ENCODE measurements around the gene PLCXD1.
A peak's percentile ranks its signal among the peaks of the same experiment; 100 is the strongest.
"Not testable (repeated sequence)": the region's sequence is repeated elsewhere in the genome, so short reads cannot be mapped to it uniquely, and the experiment has no call there.

The PLCXD1 gene

DNA sequence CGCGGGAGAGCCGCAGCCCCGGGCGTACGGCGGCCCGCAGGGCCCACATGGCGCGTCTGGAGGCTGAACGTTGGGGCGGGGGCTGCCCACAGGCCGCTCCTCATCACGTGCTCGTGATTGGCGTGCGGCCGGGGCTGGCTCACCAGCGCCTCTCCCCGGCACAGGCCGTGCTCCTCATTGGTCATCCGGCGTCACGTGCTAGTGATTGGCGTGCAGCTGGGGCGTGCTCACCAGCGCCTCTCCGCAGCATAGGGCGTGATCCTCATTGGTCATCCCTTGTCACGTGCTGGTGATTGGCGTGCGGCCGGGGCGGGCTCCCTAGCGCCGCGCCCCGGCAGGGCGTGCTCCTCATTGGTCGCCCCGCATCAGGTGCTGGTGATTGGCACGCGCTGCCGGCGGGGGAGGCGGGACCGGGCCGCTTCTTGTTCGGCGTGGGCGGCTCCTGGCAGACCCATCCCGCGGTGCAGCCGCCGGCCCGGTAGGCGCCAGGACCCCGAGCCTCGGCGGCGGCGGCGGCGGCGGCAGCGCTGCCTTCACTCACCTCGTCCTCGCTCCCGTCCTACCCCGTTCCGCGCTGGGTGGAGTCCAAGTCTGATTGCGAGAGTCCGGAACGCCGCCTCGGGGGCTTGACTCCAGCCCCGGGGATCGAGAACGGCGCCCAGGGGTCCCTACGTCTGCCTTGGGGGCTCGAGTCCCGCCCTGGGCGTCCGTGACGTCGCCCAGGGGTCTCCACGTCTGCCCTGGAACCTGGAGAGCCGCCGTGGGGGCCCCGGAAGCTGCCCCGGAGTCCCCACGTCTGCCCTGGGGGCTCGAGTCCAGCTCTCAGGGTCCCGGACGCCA lies 37.8 kb downstream of the PLCXD1 start, which contains the start of gene GTPBP6:
Gene GTPBP6, minus strand, starts transcription at position 58 of the 840 bp plus-strand sequence. Its CDS starts 9 bp downstream, at position 49.
- peak; percentile 99 for DNase-seq

DNA sequence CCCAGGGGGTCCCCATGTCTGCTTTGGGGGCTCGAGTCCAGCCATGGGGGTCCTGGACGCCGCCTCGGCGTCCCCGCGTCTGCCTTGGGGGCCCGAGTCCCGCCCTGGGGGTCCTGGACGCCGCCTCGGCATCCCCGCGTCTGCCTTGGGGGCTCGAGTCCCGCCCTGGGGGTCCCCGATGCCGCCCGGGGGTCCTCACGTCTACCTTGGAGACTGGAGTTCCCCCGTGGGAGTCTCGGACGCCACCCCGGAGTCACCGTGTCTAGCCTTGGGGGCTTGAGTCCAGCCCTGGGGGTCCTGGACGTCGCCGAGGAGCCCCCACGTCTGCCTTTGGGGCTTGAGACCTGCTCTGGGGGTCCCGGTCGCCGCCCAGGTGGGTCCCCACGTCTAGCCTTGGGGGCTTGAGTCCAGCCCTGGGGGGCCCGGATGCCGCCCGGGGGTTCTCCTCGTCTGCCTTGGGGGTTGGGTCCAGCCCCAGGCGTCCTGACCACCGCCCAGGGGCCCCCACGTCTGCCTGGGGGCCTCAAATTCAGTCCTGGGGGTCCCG lies 38.5 kb downstream of the PLCXD1 start:
- no peak for DNase-seq

DNA sequence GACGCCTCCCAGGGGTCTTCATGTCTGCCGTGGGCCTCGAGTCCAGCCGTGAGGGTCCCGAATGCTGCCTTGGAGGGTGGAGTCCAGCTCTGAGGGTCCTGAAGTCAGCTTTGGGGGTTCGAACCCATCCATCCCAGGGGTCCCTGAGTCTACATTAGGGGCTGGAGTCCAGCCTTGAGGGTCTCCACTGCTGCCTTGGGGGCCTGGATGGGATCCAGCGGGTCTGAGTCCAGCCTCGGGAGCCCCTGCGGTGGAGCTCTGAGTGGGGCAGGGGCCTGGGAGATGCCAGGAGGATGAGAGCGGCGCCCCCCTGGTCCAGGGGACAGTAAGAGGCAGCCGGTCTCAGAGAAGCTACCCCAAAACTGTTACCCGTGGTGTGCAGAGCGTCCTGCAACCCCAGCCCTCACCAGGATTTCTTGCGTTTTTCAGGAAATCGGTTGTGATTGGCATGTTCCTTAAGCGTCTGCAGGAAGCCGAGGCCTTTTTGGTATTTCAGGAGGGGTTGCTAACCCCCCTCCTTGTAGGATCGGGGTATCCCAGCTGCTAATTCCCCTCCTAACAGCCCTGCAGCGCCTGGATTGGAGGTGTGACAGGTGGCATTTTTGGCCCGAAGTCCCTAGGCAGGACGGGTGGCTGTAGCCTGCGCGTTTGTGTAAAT lies 39.1 kb downstream of the PLCXD1 start:
- DNase-seq = peak; percentile 51

DNA sequence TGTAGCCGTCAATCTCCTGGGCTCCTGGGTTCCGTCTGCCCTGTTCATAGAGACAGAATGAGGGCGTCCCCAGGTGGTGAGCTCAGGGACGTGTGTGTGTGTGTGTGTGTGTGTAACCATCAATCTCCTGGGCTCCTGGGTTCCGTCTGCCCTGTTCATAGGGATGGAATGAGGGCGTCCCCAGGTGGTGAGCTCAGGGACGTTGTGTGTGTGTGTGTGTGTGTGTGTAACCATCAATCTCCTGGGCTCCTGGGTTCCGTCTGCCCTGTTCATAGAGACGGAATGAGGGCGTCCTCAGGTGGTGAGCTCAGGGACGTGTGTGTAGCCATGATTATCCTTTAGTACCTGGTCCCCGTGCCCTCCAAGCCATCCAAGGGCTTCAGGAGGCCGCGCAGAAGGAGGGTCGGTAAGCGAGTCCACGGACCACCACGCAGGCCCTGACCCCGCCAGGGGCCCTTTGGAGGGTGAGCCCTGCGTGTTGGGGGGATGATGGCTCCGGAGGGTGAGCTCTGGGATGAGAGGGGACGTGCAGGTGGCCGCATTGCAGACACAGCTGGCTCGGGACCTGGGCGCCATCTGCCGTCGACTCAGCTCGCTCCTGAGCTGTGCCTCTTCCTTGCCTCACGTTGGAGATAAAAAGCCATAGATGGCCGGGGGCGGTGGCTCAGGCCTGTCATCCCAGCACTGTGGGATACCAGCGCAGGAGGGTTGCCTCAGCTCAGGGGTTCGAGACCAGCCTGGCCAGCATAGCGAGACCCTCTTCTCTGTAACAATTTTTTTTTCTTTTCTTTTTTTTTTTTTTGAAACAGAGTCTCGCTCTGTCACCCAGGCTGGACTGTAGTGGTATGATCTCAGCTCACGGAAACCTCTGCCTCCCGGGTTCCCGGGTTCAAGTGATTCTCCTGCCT lies 42.8 kb downstream of the PLCXD1 start:
- peak; percentile 77 for DNase-seq

DNA sequence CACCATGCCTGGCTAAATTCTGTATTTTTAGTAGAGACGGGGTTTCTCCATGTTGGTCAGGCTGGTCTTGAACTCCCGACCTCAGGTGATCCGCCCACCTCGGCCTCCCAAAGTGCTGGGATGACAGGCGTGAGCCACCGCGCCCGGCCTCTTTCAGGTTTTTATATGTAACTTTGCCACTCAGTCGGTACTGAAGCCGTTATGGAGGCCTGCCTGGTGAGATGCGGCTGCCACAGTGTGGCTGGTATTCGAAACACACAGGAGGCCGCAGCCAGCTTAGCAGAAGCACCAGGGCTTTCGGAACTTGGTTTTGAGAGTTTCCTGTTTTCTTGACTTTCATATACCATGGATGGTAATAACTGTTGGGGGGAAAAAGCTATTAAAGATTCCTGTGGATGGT lies 43.5 kb downstream of the PLCXD1 start:
- not testable (repeated sequence) for DNase-seq

DNA sequence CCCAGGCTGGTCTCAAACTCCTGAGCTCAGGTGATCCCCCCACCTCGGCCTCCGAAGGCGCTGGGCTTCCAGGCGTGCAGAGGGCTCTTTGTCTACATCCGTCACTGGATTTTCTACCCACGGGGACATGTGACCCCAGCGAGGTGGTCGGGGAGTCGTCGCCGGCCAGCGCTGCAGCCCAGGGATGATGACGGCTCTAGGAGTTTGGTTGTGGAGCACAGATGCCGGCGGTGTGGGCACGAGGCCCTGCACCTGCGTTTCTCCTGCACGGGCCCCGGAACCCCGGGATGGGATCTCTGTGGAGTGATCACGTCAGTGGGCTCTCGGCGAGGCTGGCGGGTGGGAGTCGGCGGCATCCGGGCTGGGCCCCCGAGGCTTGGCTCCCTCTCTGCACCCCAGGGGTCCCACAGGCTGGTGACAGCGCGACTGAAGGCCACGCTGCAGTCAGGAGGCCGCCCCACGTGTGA lies 46.5 kb downstream of the PLCXD1 start:
- no peak for DNase-seq

DNA sequence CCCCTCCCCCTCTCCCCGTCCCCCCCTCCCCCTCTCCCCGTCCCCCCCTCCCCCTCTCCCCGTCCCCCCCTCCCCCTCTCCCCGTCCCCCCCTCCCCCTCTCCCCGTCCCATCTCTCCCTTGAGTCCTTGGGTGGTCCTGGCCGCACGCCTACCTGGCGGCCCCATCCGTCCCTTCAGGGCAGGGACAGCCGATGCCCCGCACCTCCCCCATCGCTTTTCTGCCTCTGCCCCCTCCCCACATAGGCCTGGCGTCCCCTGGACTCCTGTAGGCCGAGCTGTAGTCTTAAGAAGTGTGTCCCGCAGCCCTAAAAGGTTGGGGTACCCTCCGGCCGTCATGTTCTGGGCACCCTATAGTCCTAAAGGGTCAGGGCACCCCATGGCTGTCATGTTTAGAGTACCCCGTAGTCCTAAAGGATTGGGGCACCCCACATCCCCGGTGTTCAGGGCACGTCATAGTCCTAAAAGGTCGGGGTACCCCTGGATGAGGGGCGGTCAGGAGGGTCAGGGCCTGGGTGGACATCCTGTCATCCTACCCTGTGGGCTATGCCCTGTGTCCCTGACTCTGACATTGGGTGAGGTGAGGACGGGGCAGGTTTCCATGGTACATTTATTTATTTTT lies 48.2 kb downstream of the PLCXD1 start:
- DNase-seq = no peak

DNA sequence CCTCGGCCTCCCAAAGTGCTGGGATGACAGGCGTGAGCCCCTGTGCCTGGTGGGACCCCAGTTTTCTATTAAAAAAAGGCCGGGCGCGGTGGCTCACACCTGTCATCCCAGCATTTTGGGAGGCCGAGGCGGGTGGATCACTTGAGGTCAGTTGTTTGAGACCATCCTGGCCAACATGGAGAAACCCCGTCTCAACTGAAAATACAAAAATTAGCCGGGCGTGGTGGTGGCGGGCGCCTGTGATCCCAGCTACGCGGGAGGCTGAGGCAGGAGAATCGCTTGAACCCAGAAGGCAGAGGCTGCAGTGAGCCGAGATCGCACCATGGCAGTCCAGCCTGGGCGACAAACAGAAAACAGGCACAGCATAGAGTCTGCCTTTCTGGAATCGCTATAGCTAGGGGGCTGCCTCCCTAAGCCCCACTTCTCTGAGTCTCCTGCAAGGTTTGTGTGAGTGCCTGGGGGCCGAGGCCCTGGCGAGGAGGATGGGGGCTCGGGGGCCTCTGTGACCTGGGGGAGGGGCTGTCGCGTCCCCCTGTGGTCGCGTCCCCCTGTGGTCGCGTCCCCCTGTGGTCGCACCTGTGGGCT lies 49.1 kb downstream of the PLCXD1 start:
- DNase-seq = not testable (repeated sequence)

DNA sequence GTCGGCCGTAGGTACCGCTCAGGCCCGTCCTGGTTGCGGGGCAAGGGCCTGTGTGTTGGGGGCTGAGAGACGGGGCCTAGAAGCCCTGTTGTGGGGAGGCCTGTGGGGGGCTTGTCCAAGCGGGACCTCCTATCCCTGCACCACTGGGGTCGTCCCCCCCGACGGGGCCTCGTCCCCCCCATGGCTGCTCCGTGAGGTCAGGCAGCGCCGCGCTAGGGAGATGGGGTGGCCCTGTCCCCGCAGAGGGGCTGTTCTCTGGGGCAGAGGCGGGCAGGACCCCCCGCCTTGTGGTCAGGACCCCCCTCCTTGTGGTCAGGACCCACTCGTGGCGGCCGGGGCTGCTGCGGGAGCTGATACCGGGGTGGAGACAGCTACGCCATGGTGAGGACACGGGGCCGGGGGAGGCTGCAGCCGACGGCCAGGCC lies 49.6 kb downstream of the PLCXD1 start:
- no peak for DNase-seq

DNA sequence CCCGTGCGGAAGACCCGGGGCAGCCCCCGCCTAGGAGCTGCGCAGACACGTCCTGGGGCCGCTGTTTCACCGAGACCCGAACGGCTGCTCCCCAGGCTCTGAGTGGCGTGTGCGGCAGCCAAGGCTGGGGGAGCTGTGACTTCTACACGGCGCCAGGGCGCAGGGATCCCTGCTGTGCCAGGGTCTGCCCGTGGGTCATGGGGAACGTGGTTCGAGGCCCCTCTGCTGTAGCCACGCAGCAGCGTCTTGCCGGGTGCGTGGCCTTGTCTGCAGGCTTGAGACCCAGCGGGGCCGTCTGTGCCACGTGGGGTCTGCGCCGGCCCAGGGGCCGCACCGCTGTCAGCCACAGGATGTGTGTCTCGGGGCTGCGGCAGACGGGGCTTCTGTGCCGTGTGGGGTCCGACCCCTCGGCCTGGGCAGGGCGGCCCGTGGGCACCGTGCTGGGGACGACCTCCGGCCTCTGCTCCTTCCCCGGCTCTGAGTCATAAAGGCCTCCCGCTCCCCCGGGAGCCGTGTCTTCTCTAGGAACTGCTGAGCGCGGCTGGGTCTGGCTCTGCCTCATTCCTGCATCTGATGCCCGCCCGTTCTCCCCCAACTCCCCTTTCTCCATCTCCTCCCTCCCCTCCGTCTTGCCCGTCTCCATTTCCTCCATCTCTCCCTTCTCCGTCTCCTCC lies 50.1 kb downstream of the PLCXD1 start:
- DNase-seq = peak; percentile 12

DNA sequence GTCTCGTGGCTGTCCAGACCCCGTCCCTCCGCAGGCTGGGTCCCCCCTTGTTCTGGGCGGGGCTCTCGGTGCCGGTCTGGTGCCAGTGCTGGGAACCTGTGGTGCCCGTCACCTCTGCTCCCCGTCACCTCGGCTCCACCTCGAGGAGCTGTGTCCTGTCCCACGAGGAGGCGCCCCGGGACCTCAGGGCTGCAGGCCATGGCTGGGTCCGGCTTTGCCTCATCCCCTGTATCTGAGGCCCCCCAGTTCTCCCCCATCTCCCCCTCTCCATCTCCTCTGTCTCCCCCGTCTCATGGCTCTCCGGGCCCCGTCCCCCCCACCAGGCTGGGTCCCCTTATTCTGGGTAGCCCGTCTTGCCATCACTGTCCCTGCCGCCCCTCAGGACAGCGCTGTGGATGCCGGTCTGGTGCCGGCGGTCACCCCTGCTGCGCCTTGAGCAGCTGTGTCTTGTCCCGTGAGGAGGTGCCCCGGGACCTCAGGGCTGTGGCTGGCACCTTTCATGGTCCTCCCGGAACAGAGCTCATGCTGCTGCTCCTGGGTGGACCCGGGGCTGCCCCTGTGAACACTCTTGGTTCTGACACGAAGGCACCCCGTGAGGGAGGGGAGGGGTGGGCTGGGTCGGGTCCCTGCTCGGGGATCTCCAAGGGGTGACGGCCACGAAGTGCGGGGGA lies 50.8 kb downstream of the PLCXD1 start:
- DNase-seq = no peak

DNA sequence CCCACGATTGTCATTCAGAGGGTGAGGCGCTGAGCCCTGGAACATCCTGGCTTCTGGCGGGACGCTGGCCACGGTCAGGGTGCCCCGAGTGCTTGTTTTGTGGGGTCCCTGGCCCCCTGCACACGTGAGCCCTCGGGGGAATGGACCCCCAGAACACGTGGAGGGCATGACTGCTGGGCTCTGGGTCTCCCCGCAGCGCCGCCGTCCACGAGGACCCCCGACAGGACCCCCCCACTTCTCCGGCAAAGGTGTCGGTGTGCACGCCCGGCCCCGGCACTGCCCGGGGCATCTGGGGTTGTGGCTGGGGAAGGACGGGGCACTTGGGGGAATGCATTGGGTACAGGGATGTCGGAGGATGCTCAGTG lies 51.3 kb downstream of the PLCXD1 start:
- DNase-seq = no peak

DNA sequence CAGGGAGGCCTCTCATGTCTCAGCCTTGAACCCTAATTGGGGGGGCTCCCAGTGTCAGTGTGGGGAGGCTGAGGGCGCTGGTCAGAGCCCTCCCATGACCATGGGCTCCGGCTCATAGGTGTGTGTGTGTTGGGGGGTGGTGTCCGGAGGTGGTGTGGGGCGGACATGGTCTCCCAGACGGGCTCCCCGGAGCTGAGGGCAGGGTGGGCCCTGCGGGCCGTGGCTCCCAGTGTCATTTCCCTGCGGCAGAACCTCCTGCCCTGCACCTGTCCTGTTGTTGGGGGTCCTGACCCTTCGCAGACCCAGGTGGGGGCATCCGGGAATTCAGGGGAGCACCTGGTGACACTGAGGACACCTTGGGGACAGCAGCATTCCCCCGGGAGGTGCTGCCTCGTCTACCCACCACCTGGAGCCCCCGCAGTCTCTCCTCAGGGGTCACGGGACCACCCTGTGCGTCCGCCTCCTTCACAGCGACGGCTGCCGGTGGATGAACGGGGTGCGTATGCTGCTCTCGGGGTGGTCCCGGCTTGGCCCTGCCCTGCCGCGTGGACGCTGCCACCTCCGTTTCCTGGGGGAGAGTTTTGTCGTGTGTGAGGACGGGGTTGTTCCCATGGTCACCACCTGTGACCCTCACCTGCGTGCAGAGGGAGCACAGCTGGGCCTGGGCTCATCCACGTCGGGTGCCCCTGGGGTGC lies 51.9 kb downstream of the PLCXD1 start:
- no peak for DNase-seq

DNA sequence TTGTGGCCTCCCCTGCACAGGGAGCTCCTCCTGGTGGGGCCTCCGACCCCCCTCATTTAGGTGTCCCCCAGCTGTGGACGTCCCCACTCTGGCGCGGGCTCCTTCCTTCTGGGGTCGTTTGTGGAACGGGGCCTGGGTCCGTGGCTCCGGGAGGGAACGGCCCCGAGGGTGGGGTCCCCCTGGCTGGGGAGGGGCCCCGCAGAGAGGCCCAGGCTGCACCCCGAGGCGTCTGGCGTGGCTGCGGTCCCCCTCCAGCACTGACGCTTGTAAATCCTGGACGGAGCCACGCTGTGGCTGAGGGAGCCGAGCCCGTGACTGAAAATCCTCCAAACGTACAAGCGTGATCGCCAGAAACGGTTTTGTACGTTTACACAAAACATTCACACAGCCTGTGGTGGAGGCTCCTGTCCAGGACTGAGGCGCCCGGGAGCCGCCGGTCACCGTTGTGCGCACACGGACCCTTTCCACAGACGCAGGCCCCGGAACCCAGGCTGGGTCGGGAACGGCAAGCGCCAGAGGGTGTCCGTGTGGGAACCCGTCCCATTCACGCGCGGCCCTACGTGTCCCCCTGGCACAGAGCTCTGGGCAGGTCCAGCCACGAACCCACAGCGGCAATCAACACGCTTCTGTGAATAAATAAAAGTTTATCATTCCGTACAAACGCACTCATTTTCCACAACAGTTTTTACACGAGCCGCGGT lies 52.6 kb downstream of the PLCXD1 start:
- no peak for DNase-seq

DNA sequence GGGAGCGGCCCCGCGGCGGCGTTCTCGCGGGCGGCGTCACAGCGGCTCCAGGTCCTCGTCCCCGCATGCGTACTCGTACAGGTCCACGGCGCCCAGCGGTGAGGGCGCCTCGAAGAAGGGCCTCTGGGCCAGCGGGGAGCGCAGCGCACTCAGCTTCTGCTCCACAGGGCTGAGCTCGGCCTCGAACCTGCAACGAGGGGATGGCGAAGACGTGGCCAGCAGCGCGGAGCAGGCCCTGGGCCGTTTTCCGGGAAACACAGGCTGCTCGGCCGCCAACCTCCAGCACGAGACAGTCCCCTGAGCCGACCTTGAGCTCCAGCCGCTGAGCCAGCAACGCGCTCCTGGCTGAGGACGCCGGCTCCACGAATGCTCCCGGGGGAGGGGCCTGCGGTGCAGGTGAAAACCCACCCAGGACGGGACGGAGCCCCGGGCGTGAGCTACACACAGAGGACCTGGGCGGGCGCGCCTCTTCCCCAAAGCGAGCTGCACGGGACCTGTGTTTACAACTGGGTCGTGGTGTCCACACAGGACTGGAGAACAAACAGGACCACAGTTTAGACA lies 53.2 kb downstream of the PLCXD1 start:
- DNase-seq = no peak

DNA sequence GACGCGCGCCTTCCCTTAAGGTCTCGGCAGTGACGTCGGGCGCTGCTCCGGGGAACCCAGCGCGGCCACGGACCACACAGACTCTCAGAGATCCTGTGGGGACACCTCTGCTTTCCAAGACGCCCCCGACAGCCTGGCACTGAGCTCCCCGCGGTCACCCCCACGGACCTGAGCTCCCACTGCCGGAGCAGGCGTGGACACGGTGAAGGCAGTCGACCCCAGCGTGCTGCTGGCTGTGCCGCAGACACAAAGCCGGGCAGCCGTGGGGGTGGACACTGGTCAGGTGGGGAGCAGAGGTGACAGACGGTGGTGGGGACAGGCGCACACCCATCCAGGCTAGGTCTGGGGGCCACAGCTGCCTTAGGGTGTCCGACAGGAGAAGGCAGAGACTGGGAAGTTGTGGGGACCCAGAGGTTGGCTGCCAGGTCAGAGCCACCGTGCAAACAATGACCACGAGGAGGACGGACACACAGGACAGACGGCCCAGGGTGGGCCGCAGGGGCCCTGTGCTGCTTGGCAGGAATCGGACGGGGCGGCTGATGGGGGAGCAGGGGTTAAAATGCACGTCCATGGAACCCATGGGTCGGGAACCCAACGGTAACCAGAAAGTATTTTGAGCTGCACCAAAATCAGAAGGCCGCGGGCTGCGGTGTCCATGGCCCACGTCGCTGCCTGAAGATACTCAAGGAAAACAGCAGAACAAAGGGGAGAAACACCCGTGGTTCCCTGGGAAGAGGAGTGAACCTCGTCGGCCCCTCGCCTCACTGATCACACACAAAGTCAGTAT lies 54.0 kb downstream of the PLCXD1 start:
- no peak for DNase-seq

DNA sequence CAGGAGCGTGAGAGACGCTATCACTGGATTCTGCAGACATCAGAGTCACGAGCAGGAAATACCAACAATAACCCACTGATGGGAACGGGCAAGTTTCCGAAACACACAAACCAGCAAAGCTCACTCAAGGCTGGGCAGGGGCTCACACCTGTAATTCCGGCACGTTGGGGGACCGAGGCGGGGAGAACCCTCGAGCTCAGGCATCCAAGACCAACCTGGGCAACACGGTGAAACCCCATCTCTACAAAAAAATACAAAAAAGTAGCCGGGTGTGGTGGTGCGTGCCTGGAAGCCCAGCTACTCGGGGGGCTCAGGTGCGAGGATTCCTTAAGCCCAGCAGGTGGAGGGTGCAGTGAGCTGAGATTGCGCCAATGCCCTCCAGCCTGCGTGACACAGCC lies 54.6 kb downstream of the PLCXD1 start:
- no peak for DNase-seq

DNA sequence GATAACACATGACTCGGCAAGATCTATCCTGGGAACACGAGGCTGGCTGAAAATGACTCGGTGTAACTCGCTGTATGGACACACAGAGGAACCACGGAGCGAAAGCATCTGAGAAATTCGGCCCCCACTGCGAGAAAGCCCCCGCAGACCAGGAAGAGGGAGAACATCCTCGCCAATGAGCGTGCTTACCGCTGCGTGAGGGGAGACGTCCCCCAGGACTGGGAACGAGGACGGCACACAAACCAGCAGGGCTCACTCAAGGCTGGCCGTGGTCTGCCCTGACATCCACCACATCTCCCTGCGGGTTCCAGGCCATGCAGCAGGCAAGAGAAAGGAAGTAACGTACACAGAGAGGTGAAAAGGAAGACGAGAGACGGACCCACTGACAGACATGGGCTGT lies 55.0 kb downstream of the PLCXD1 start:
- DNase-seq = no peak
